ENCODE measurements around the gene KIAA1958. TPM values are rescaled to one million over a fixed set of nuclear protein-coding genes. Genes with fewer than 3 reads are reported as not detected.

The KIAA1958 gene
- total RNA-seq, 4 donors from 2014 or later, result 1.3 to 4.0 (median 2.6) TPM

DNA sequence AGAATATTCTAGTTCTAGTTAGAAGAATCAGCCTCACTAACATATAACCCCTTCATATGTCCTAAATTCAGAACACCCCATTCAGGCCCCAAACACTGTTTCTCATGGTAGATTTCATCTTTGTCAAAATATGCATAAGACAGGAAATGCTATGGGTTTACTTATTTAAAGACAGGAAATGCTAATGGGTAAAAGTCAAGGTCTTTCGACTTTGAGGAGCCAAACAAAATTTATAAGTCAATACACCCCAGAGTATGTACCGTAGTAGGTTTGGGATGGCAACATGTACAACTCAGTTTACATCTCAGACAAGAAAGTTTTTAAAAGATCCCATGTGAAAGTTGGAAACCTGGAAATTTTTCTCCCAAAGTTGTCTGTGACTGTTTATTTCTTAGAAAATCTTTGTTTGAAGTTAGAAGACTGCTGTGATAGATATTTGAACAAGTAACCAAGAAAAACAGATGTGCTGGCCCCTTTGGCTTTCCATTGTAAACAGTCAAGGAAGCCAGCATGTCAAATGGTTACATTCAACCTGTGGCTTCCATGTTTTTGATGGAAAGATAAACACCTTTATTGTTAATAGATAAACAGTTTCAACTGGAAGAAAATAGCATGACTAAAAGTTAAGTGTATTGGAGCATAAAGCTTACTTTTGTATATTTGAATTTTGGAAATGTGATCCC lies 129.1 kb downstream of the KIAA1958 start:
- Histone ChIP-seq H3K36me3 (no peaks in the 10 kb centered on the region), H3K27me3 (no peaks in the 10 kb centered on the region), H3K4me3 (no peak overlapping the region), H3K9me3 (no peaks in the 10 kb centered on the region), H3K4me1 (no peaks in the 10 kb centered on the region), H3K27ac (no peak overlapping the region)
- in situ Hi-C loops (cut with MboI; ENCODE audit: low sequenced_read_pairs in 4 of 4), result no loop called here
- intact Hi-C loops (cut with DNase I; ENCODE audit: low total_unique reads), result no loop called here
- no peak for DNase-seq
- no peak for ATAC-seq
- no peak for TF ChIP-seq POLR2A (IDR thresholded peaks at IDR 0.05)
- TF ChIP-seq, protein P1, sequence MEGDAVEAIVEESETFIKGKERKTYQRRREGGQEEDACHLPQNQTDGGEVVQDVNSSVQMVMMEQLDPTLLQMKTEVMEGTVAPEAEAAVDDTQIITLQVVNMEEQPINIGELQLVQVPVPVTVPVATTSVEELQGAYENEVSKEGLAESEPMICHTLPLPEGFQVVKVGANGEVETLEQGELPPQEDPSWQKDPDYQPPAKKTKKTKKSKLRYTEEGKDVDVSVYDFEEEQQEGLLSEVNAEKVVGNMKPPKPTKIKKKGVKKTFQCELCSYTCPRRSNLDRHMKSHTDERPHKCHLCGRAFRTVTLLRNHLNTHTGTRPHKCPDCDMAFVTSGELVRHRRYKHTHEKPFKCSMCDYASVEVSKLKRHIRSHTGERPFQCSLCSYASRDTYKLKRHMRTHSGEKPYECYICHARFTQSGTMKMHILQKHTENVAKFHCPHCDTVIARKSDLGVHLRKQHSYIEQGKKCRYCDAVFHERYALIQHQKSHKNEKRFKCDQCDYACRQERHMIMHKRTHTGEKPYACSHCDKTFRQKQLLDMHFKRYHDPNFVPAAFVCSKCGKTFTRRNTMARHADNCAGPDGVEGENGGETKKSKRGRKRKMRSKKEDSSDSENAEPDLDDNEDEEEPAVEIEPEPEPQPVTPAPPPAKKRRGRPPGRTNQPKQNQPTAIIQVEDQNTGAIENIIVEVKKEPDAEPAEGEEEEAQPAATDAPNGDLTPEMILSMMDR (IDR thresholded peaks at IDR 0.05 in 4 of 5, conservative IDR thresholded peaks at IDR 0.05 in 1 of 5), result no peak

DNA sequence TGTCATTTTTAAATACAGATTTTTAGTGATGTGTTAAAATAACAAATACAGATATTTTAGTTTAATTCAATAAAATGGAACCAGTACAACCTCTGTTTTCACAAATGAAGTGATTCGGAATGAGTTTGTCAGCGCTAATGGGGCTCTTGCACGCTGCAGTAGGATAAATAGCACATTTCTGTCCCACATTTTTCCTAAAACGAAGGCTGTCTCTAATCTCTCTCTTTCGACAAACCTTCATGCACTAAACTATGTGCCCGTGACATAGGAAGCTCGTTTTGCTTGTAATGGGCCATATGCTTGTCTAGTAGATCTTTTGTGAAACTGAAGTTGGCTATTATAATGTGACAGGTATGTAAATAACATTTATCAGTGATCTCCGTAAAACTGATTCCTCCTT lies 130.7 kb downstream of the KIAA1958 start:
- TF ChIP-seq POLR2A (IDR thresholded peaks at IDR 0.05), result no peak
- TF ChIP-seq, protein P1 (IDR thresholded peaks at IDR 0.05 in 4 of 5, conservative IDR thresholded peaks at IDR 0.05 in 1 of 5), result no peak
- no peak overlapping the region for H3K27ac ChIP-seq
- no peaks in the 10 kb centered on the region for H3K36me3 ChIP-seq
- no peak overlapping the region for H3K4me3 ChIP-seq
- intact Hi-C loops (cut with DNase I; ENCODE audit: low total_unique reads), result no loop called here
- no peak for ATAC-seq
- no peaks in the 10 kb centered on the region for H3K4me1 ChIP-seq
- H3K27me3 ChIP-seq, result no peaks in the 10 kb centered on the region
- no peaks in the 10 kb centered on the region for H3K9me3 ChIP-seq
- DNase-seq, result no peak
- in situ Hi-C loops (cut with MboI; ENCODE audit: low sequenced_read_pairs in 4 of 4), result no loop called here

DNA sequence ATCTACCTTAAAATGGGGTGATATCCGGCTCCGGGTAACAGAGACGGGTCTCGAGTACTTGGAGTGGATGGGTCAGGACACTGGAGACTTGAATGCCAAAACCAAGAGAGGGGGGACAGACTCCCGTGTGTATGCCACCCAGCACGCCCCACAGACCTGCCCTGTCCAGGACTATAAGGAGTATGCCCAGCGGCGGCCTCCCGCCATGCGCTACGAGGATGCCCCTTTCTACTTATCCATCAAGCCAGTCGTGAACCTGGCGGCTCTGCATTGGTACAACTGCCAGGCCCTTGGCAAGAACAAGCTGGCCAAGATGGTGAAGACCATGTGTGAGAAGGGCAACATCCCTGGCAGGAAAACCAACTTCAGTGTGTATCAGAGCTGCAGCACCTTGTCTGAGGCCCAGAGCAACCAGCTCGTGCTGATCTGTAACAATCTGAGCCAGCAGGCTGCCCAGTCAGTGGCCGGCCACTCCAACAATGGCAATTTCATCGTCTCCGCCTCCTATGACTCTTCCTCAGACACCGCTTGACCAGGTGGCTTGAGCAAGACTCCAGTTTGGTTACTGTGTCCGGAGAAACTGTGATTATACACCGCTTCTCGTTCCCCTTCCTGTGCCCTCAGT lies 131.9 kb downstream of the KIAA1958 start:
- intact Hi-C loops (cut with DNase I; ENCODE audit: low total_unique reads), result no loop called here
- ATAC-seq (no peak), DNase-seq (no peak)
- no peaks in the 10 kb centered on the region for H3K27me3 ChIP-seq
- no peak for TF ChIP-seq POLR2A (IDR thresholded peaks at IDR 0.05)
- TF ChIP-seq, protein P1 (IDR thresholded peaks at IDR 0.05 in 4 of 5, conservative IDR thresholded peaks at IDR 0.05 in 1 of 5), result no peak
- no peaks in the 10 kb centered on the region for H3K36me3 ChIP-seq
- H3K27ac ChIP-seq, result no peak overlapping the region
- in situ Hi-C loops (cut with MboI; ENCODE audit: low sequenced_read_pairs in 4 of 4), result no loop called here
- H3K9me3 ChIP-seq, result no peaks in the 10 kb centered on the region
- no peak overlapping the region for H3K4me3 ChIP-seq
- no peaks in the 10 kb centered on the region for H3K4me1 ChIP-seq

DNA sequence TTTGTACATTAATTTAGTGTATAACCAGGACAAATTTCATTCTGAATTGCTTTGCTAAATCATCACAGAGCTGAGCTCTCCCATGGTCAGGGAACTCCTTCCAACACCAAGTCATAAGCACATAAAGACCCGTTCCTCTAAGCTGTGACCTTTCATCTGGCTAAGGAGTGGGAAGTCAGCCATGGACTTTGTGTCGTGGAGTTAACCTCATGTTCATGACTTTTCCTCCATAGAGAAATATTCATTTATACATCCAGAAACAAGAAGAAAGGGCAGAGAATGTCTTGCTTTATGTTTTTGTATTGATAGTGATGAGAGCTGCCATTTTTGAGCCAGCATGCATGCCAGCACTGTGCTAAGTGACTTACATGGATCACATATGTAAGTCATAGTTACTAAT lies 133.8 kb downstream of the KIAA1958 start:
- Histone ChIP-seq H3K27ac (no peak overlapping the region), H3K36me3 (no peaks in the 10 kb centered on the region), H3K27me3 (no peaks in the 10 kb centered on the region), H3K4me3 (no peak overlapping the region), H3K4me1 (no peaks in the 10 kb centered on the region), H3K9me3 (no peaks in the 10 kb centered on the region)
- in situ Hi-C loops (cut with MboI; ENCODE audit: low sequenced_read_pairs in 4 of 4) (no loop called here), intact Hi-C loops (cut with DNase I; ENCODE audit: low total_unique reads) (no loop called here)
- DNase-seq, result no peak
- TF ChIP-seq, protein P1 (IDR thresholded peaks at IDR 0.05 in 4 of 5, conservative IDR thresholded peaks at IDR 0.05 in 1 of 5), result no peak
- no peak for TF ChIP-seq POLR2A (IDR thresholded peaks at IDR 0.05)
- ATAC-seq, result no peak

All from gastrocnemius medialis (tissue), 4 donors.